ENCODE data around the gene DNAJB9. TPM values are rescaled to one million over a fixed set of nuclear protein-coding genes. Genes with fewer than 3 reads are reported as not detected.

The DNAJB9 gene
- total RNA-seq, 2 experiments from 2014 or later = 8.2 TPM

GRCh38 chr7:108613949-108614381 lies 44.3 kb downstream of the DNAJB9 start:
- H3K9me3 Mint-ChIP-seq = no peaks in the 10 kb centered on the region
- no peak for DNase-seq
- intact Hi-C loops (cut with micrococcal nuclease) = loop anchor here (2.0 to 10.0 kb wide), 3 partner anchors 261 to 1471 kb away; no protein-coding TSS in a partner anchor
- H3K4me3 Mint-ChIP-seq = no peak overlapping the region
- CTCF ChIA-PET = interaction anchor here (1.0 to 1.1 kb wide), 2 partner anchors 9 to 123 kb away, joined by 3 read pairs; no protein-coding TSS in a partner anchor
- H3K27ac Mint-ChIP-seq = no peak overlapping the region
- H3K4me1 Mint-ChIP-seq (ENCODE audit: low read depth) = no peaks in the 10 kb centered on the region
- H3K27me3 Mint-ChIP-seq (ENCODE audit: low read depth) = no peaks in the 10 kb centered on the region
- no peaks in the 10 kb centered on the region for H3K36me3 Mint-ChIP-seq (ENCODE audit: low read depth)

- Mint-ChIP-seq H3K36me3 (ENCODE audit: low read depth) (no peaks in the 10 kb centered on the region), H3K9me3 (no peaks in the 10 kb centered on the region), H3K27ac (no peak overlapping the region), H3K4me1 (ENCODE audit: low read depth) (no peaks in the 10 kb centered on the region), H3K27me3 (ENCODE audit: low read depth) (no peaks in the 10 kb centered on the region), H3K4me3 (no peak overlapping the region)
- CTCF ChIA-PET = interaction anchor here (0.6 to 1.1 kb wide), 3 partner anchors 9 to 477 kb away, joined by 3 read pairs; no protein-coding TSS in a partner anchor
- no peak for DNase-seq
- intact Hi-C loops (cut with micrococcal nuclease) = loop anchor here (10.0 kb wide), 2 partner anchors 1230 to 1470 kb away; no protein-coding TSS in a partner anchor
These were observed 45.2 kb downstream of the DNAJB9 start for GRCh38 chr7:108614896-108615295.

- DNase-seq = no peak
- Mint-ChIP-seq H3K36me3 (ENCODE audit: low read depth) (no peaks in the 10 kb centered on the region), H3K27ac (no peak overlapping the region), H3K27me3 (ENCODE audit: low read depth) (no peaks in the 10 kb centered on the region), H3K4me1 (ENCODE audit: low read depth) (no peaks in the 10 kb centered on the region), H3K9me3 (no peaks in the 10 kb centered on the region), H3K4me3 (no peak overlapping the region)
- intact Hi-C loops (cut with micrococcal nuclease) = loop anchor here (10.0 kb wide), 2 partner anchors 1227 to 1467 kb away; no protein-coding TSS in a partner anchor
- CTCF ChIA-PET = no interaction called here
These were observed 48.4 kb downstream of the DNAJB9 start for GRCh38 chr7:108618056-108618455.

- no peak overlapping the region for H3K27ac Mint-ChIP-seq
- H3K36me3 Mint-ChIP-seq (ENCODE audit: low read depth) = no peaks in the 10 kb centered on the region
- H3K9me3 Mint-ChIP-seq = no peaks in the 10 kb centered on the region
- peaks cover 14% of the 10 kb centered on the region for H3K27me3 Mint-ChIP-seq (ENCODE audit: low read depth)
- DNase-seq = no peak
- H3K4me1 Mint-ChIP-seq (ENCODE audit: low read depth) = no peaks in the 10 kb centered on the region
- no peak overlapping the region for H3K4me3 Mint-ChIP-seq
- CTCF ChIA-PET = interaction anchor here (0.6 kb wide), 1 partner anchor 1606 kb away, joined by 5 read pairs; no protein-coding TSS in a partner anchor
- intact Hi-C loops (cut with micrococcal nuclease) = no loop called here
These were observed 53.5 kb downstream of the DNAJB9 start for GRCh38 chr7:108623220-108623619.

Other genes with a start within 250 kb of the DNAJB9 start
- gene NRCAM, start 113.4 kb upstream of the DNAJB9 start, total RNA-seq = 1 to 10 TPM in 1 of 2 experiments, under 1 TPM in 1; 0.81 to 1.0 TPM
- 10 to 100 TPM; 18.8 to 18.9 TPM for gene PNPLA8, start 43.7 kb upstream of the DNAJB9 start, total RNA-seq
- 10 to 100 TPM; 22.7 to 24.8 TPM for gene THAP5, start 168 bp upstream of the DNAJB9 start, total RNA-seq